Endothelial cell of umbilical vein (primary cell): ENCODE results near the gene SH2D6. TPM values are rescaled to one million over a fixed set of nuclear protein-coding genes. Genes with fewer than 3 reads are reported as not detected.

Experiments used
- BruUV-seq: library from RNA; stranded (reverse); fragments of 400-500 nt; replicated peaks from 2 replicates; lab custom pipeline; 2021; lab: Mats Ljungman, UMichigan
- CTCF ChIA-PET: fragments of 300-600, 350-600 bp; sonication (Branson Sonifier 250); formaldehyde crosslinking; loops from one replicate; lab custom pipeline; 2021; ENCODE audit warnings: antibody characterized with exemption, inconsistent platforms; lab: Charles Lee
- POLR2A ChIA-PET: fragments of 300-600, 350-600 bp; sonication (Branson Sonifier 250); formaldehyde crosslinking; loops from one replicate; lab custom pipeline; 2021; ENCODE audit warnings: antibody characterized with exemption, inconsistent platforms; lab: Charles Lee
- DNase-seq: peaks from one replicate; pipeline ENCODE4 v3.0.0-alpha.2; 2011; ENCODE audit warnings: low read depth, low spot score
- FAIRE-seq: peaks from 2 replicates; lab custom pipeline; 2011; peaks lifted over from hg19 to GRCh38; lab: Jason Lieb, UNC
- H2AFZ ChIP-seq: 2 replicates; pipeline ENCODE4 v1.6.0; 2012; ENCODE audit warnings: low read depth, low read length, control low read depth, inconsistent platforms
- H3K27ac ChIP-seq: 2 replicates; pipeline ENCODE4 v1.5.1; 2011; ENCODE audit warnings: low read depth, mild to moderate bottlenecking, control low read depth, low read length, moderate library complexity; ENCODE audit not compliant: insufficient read depth
- H3K27me3 ChIP-seq, 2 experiments: 2 replicates each; pipeline versions ENCODE4 v1.6.0 to v1.6.1; 2011; ENCODE audit warnings: low read length in 2 of 2, mixed read lengths in 1 of 2; ENCODE audit not compliant: control insufficient read depth in 2 of 2, insufficient read depth in 2 of 2
- H3K36me3 ChIP-seq, 2 experiments: 2 replicates in 1 of 2; 3 replicates in 1 of 2; pipeline ENCODE4 v1.5.1; 2011; ENCODE audit warnings: low read length in 2 of 2, mild to moderate bottlenecking in 1 of 2, moderate library complexity in 1 of 2; ENCODE audit not compliant: control insufficient read depth in 2 of 2, insufficient read depth in 2 of 2; ENCODE audit errors: extremely low read depth in 1 of 2
- H3K4me1 ChIP-seq: 3 replicates; pipeline ENCODE4 v1.5.1; 2011; ENCODE audit warnings: mild to moderate bottlenecking, low read length; ENCODE audit not compliant: control insufficient read depth, insufficient read depth; ENCODE audit errors: extremely low read depth
- H3K4me2 ChIP-seq: 2 replicates; pipeline ENCODE4 v1.6.1; 2011; ENCODE audit warnings: low read length, control low read depth, mixed read lengths; ENCODE audit not compliant: insufficient read depth
- H3K4me3 ChIP-seq, 3 experiments: fragments of 200-600 bp in 1 of 3; sonication (generic), shearing (Covaris generic) in 1 of 3; replicated peaks in 1 of 3; 2 replicates each; pipeline ENCODE4 v1.5.1; 2011 to 2016; ENCODE audit warnings: control low read depth in 3 of 3, low read length in 3 of 3, mild to moderate bottlenecking in 2 of 3, inconsistent platforms in 1 of 3, low read depth in 1 of 3, moderate library complexity in 1 of 3; ENCODE audit not compliant: insufficient read depth in 1 of 3
- H3K79me2 ChIP-seq: 2 replicates; pipeline ENCODE4 v1.6.0; 2012; ENCODE audit warnings: low read length, inconsistent platforms; ENCODE audit not compliant: control insufficient read depth, insufficient read depth
- H3K9ac ChIP-seq: replicated peaks from 2 replicates; pipeline ENCODE3; 2011; ENCODE audit warnings: low read length, control low read depth; ENCODE audit not compliant: insufficient read depth; ENCODE audit errors: extremely low read depth
- H3K9me1 ChIP-seq: replicated peaks from 3 replicates; pipeline ENCODE4 v1.6.0; 2011; ENCODE audit warnings: mild to moderate bottlenecking, low read length; ENCODE audit not compliant: control insufficient read depth, insufficient read depth; ENCODE audit errors: extremely low read depth
- H3K9me3 ChIP-seq: replicated peaks from 2 replicates; pipeline ENCODE4 v1.5.1; 2012; ENCODE audit warnings: low read length, inconsistent platforms; ENCODE audit not compliant: control insufficient read depth, insufficient read depth
- H4K20me1 ChIP-seq: replicated peaks from 2 replicates; pipeline ENCODE3; 2011; ENCODE audit warnings: mild to moderate bottlenecking, low read length; ENCODE audit not compliant: control insufficient read depth, insufficient read depth; ENCODE audit errors: extremely low read depth
- CTCF ChIP-seq, 2 donors: IDR thresholded peaks; 1 replicate in 1 of 2; 2 replicates in 1 of 2; pipeline ENCODE4 v1.5.1; 2011; ENCODE audit warnings: low read length in 2 of 2, mild to moderate bottlenecking in 2 of 2, moderate library complexity in 2 of 2, control low read depth in 1 of 2, inconsistent platforms in 1 of 2, low read depth in 1 of 2; ENCODE audit not compliant: insufficient read depth in 1 of 2; ENCODE audit errors: extremely low read depth in 1 of 2
- EZH2 ChIP-seq: IDR thresholded peaks from 2 replicates; pipeline ENCODE4 v1.6.1; 2012; ENCODE audit warnings: borderline replicate concordance, low read depth, mild to moderate bottlenecking, moderate library complexity, low read length, inconsistent platforms; ENCODE audit not compliant: severe bottlenecking
- FOS ChIP-seq: IDR thresholded peaks from 2 replicates; pipeline ENCODE4 v1.6.1; 2011; ENCODE audit warnings: mild to moderate bottlenecking, low read length, moderate library complexity, borderline replicate concordance; ENCODE audit not compliant: insufficient read depth
- GATA2 ChIP-seq: IDR thresholded peaks from 2 replicates; pipeline ENCODE4 v1.7.0; 2011; ENCODE audit warnings: low read depth, mild to moderate bottlenecking, moderate library complexity, mixed read lengths, low read length; ENCODE audit not compliant: insufficient read length, insufficient read depth
- JUN ChIP-seq: IDR thresholded peaks from 2 replicates; pipeline ENCODE4 v1.6.1; 2011; ENCODE audit warnings: borderline replicate concordance, low read depth; ENCODE audit not compliant: insufficient read length, insufficient read depth
- MAX ChIP-seq: IDR thresholded peaks from 2 replicates; pipeline ENCODE4 v1.6.1; 2011; ENCODE audit not compliant: insufficient read depth, insufficient read length
- MYC ChIP-seq: IDR thresholded peaks from one replicate; pipeline ENCODE4 v1.6.1; 2011; ENCODE audit warnings: mild to moderate bottlenecking, low read depth, low read length
- POLR2A ChIP-seq: IDR thresholded peaks from 2 replicates; pipeline ENCODE4 v1.6.1; 2012; ENCODE audit warnings: low read depth, mild to moderate bottlenecking, control low read depth, low read length
- POLR2AphosphoS5 ChIP-seq: IDR thresholded peaks from 2 replicates; pipeline ENCODE4 v1.6.1; 2012; ENCODE audit warnings: low read depth, mild to moderate bottlenecking, control low read depth, low read length, moderate library complexity; ENCODE audit not compliant: insufficient read depth
- dilution Hi-C: fragments of 300-500 bp; cut with MboI; formaldehyde crosslinking; loops from one replicate; pipeline ENCODE4 v1.15.0; 2019; ENCODE audit warnings: low sequenced_read_pairs; ENCODE audit not compliant: extremely low pct_ligation_motif_present
- intact Hi-C: fragments of 100-400 bp; cut with micrococcal nuclease; formaldehyde crosslinking; loops from one replicate; pipeline ENCODE4 v1.10.0; 2022
- polyA plus RNA-seq, 4 experiments: library from polyadenylated mRNA; depleted of rRNA in 3 of 4; stranded (reverse) in 3 of 4; unstranded in 1 of 4; fragments of >200 nt; gene quantifications; 2 replicates each; pipeline versions ENCODE4 v1.2.1 to v1.2.3, GENCODE V29; 2011 to 2012; ENCODE audit warnings: missing spikeins in 1 of 4
- total RNA-seq: library from RNA; stranded (reverse); gene quantifications from 2 replicates; pipeline ENCODE4 v1.2.3, GENCODE V29; 2021

Gene SH2D6
- total and polyA plus RNA-seq, 2 donors (not counting 3 experiments of a cell fraction or from before 2014, with no cell fraction given), result 0.53 TPM; not detected in 1

- DNase-seq, result no peak
- BruUV-seq, result no TSS peak
- no peaks in the 10 kb centered on the region for H3K79me2 ChIP-seq
- H2AFZ ChIP-seq, result no peak overlapping the region
- H3K27me3 ChIP-seq, result no peaks in the 10 kb centered on the region
- dilution Hi-C loops (no loop called here), intact Hi-C loops (no loop called here)
- FAIRE-seq, result no peak
- TF ChIP-seq FOS (no peak), MAX (no peak), CTCF (IDR thresholded peaks at IDR 0.05; ENCODE audit: extremely low read depth in 1 of 2, insufficient read depth in 1 of 2, low read depth in 1 of 2, low read length in 2 of 2) (no peak), POLR2A (no peak), GATA2 (no peak), MYC (no peak), POLR2AphosphoS5 (no peak), JUN (no peak), EZH2 (no peak)
- H3K4me3 ChIP-seq, result no peak overlapping the region
- ChIA-PET CTCF (no interaction called here), POLR2A (no interaction called here)
- no peak overlapping the region for H3K9ac ChIP-seq
- no peaks in the 10 kb centered on the region for H4K20me1 ChIP-seq
- H3K9me1 ChIP-seq, result no peaks in the 10 kb centered on the region
- H3K27ac ChIP-seq, result no peak overlapping the region
- H3K4me2 ChIP-seq, result no peak overlapping the region
- no peaks in the 10 kb centered on the region for H3K36me3 ChIP-seq
- no peaks in the 10 kb centered on the region for H3K9me3 ChIP-seq
- H3K4me1 ChIP-seq, result peaks cover 17% of the 10 kb centered on the region
Measured at GRCh38 chr2:85434696-85435095, 16.2 kb downstream of the SH2D6 start.
